Measurements from ENCODE around the gene PHF8. TPM values are rescaled to one million over a fixed set of nuclear protein-coding genes. Genes with fewer than 3 reads are reported as not detected.

The PHF8 gene
- 14.7 TPM for polyA plus RNA-seq (ENCODE audit: insufficient read length)

- DNase-seq = peak; percentile 93
These were observed at the start of gene PHF8 for GRCh38 chrX:54044126-54044876. Gene PHF8 (minus strand): TSS chrX:54044473. CDS start chrX:54042728, 1,745 bp downstream.

DNA sequence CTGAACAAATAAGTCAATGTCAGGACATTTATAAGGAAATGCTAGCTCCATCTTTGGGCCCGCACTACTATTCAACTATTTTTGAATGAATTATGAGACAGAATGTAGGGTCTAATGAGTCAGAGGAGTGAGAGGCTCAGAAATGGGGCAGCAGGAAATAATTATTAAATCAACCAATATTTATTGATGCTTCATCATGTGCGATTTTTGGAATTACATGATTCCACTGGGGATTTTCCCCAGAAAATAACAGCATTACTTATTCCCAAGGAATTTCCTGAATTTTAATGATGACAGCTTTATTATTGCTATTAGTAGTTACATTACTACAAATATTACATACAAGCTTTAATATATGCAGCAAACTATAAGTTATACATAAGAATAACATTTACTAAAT, 49.3 kb upstream of the PHF8 start:
- DNase-seq = no peak

DNA sequence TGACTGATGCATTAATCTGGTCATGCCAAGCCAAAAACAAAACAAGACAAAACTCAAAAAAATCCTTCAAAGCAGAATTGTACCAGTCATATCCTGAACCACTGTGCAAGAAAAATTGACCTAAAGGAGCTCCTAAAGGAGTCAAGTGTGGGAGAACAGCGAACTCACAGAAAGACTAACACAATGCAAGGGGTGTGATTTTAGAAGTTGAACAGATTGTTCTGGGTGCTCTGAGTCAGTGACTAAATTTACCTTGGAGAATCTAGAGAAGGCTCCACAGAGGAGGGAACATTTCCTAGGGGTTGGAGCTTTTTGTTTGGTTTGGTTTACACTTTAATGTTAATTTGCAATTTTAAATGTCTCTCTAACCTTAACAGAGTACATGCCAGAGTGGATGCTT, 48.9 kb upstream of the PHF8 start:
- DNase-seq = no peak

GRCh38 chrX:54090880-54091279, 46.6 kb upstream of the PHF8 start:
- no peak for DNase-seq

DNA sequence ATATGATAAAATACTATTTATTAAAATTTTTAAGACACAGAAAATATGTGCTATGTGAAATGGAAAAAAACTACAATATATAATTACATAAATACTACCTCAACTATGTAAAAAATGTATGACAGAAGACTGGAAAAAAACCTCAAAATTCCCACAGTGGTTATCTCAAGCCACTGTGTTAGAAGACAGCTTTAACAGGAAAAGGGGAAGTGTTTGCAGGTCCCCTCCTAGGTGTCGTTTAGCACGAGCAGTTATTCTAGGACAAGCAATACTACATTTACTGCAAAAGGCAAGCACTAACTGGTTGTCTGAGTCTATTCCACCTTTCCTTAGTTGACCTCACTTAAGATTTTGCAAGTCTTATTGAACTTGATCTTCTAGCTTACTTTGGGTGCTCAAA, 44.9 kb upstream of the PHF8 start:
- DNase-seq = no peak

DNA sequence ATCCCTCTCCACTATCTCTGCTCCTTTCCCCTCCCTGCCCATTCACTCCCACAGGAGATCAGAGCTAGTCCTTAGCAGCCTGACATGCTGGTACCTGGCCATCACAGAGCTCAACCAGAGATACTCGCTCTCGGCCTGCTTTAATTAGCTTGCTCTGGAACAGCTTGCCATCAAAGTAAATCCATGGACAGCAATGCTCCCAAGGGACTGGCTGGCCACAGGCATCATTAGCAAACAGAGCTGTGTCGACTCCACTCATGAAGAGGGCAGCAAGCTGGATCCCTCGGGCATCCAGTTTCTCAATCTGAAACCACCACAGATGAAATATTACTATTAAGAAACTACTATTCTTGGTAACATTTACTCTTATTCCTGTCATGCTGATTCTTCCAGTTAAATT, 43.4 kb upstream of the PHF8 start:
- DNase-seq = no peak

DNA sequence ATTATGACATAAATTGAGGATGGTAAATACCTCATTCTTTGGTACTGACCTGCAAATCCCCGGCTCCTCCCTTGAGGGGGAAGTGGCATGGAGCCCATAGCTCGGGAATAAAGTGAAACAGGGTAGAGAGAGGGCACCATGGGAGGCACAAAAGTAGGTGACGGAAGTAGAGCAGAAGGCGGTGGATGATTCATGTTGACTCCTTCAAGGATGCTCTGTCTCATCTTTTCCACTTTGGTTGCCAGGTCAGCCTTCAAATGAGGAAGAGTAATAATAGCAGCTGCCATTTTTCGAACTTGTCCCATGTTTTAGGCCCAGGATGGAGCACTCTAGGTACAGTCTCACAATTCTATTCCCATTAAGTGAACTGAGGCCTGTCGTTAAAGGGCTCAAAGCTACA, 41.4 kb upstream of the PHF8 start:
- no peak for DNase-seq

- no peak for DNase-seq
These were observed 32.6 kb upstream of the PHF8 start for GRCh38 chrX:54076903-54077302.

- no peak for DNase-seq
These were observed 30.6 kb upstream of the PHF8 start for GRCh38 chrX:54074826-54075225.

- no peak for DNase-seq
These were observed 23.5 kb upstream of the PHF8 start for GRCh38 chrX:54067766-54068165.

- DNase-seq = no peak
These were observed 22.6 kb upstream of the PHF8 start for GRCh38 chrX:54066841-54067240.

DNA sequence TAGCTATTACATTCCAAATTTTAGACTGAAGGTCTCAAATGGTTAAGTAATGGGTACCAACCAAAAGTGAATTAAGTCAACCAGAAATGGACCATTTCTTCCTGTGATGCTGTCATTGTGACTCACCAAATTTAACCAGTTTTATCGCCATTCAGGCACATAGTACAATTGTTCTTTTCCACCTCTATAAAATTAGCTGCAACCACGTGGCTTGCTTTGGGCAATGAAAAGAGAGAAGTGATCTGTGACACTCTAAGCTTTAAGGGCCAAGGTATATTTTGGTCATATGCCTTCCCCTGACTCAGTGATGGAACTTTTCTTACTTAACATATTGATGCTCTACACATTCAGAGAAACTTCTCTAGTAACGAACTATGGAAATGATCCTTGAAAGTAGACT, 20.3 kb upstream of the PHF8 start:
- DNase-seq = no peak

DNA sequence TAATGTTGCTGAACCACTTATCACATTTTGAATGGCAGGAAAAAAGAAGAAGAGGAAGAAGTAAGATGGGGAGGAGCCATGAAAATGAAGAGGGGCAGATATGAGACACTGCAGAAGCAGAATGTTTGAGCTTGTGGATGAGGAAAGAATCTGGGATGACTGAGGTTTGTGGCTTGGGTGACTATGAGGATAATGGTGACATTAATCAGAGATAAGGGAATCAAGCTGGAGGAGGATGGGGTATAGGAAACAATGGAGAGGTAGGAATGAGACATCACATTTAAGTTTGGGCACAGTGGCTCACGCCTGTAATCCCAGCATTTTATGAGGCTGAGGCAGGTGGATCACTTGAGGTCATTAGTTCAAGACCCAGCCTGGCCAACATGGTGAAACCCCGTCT, 19.1 kb upstream of the PHF8 start:
- no peak for DNase-seq

- DNase-seq = no peak
These were observed 5.5 kb upstream of the PHF8 start for GRCh38 chrX:54049801-54050200.

- no peak for DNase-seq
These were observed 4.1 kb upstream of the PHF8 start for GRCh38 chrX:54048412-54048811.

DNA sequence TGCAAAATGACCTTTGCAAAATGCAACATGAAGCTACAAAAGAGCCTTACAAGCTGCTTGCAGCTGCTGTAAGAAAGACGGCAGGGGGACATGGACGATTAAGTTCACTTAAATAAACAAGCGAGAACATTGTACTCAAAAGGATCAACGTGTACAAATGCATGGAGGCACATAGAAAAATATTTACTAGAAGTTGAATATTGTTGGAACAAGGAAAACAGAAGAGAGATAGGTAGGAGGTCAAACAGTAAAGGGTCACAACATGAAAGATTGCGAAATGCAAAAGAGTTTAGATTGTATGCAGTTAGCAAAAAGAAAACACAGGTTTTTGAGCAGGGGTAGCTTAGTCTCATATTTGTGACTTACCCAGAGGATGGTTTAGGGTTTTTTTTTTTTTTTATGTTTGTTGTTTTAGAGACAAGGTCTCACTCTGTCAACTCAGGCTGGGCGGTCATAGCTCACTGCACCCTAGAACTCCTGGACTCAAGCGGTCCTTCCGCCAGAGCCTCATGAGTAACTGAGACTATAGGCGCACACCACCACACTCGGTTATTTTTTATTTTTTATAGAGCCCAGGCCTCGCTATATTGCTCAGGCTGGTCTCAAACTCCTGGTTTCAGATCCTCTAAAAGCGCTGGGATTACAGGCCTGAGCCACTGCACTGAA, 1.4 kb upstream of the PHF8 start:
- no peak for DNase-seq

DNA sequence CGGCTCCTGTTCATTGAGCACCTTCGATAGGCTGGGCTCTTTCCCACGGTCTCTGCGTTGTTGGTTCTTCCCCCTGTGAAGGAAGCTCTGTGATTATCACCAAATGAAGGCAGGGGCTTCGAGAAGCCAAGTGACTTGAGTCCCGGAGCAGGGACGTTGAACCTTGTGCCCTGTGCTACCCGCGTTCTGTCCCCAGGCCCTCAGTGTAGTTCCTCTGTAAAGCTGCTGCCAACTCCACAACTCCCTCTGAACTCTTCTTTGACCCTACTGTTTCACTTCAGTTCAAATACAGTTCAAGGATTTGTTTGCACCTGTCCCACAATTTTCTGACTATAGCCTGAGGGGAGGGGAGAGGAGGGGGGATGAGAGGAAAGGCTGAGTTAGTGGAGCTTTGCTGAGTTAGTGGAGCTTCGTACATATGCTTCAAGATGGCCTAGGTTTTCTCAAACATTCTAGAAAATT, 635 bp upstream of the PHF8 start:
- peak; percentile 21 for DNase-seq

GRCh38 chrX:54043541-54044125, 640 bp downstream of the PHF8 start:
- DNase-seq = peak; percentile 28

GRCh38 chrX:54043056-54043455, 1.2 kb downstream of the PHF8 start:
- peak; percentile 2 for DNase-seq

GRCh38 chrX:54042609-54043021, 1.7 kb downstream of the PHF8 start:
- DNase-seq = peak; percentile 50

DNA sequence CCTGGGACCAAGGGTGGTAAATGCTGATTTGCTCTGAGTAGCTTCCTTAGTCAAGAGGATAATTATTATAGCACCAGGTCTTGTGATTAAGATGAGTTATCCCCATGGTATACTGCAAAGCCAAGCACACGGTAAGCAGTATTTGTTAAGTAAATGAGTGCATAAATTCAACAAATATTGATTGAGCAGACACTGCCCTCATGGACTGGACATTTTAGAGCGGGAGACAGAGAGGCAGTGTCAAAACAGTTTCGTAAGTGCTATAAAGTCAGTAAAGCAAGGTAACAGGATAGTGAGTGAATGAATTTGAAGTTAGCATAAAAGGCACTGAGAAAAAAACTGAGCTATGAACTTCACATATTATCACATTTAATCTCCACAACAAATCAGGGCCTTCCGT, 13.9 kb downstream of the PHF8 start:
- no peak for DNase-seq

- DNase-seq = no peak
These were observed 14.6 kb downstream of the PHF8 start for GRCh38 chrX:54029529-54030143.

DNA sequence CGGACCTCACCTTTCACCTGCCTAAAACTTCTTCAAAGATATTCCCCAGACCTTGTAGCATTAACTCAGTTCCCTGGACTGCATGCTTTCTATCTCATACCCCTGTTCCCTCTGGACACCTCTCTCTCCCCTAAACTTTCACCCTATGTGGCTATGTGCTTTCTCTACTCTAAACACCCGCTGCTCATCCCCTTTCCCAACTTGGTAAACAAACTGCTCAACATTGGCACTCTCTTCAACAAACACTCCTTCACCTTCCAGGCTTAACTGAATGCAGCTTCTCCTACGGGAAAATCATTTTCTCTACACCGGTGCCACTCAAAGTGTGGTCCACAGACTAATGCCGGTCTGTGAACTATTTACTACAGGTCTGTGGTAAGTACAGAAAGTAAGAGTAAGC, 19.9 kb downstream of the PHF8 start:
- DNase-seq = no peak
